ENCODE data around the gene NANOS2.

Gene NANOS2

GRCh38 chr19:45866400-45867176 lies 48.0 kb downstream of the NANOS2 start:
- DNase-seq, result no peak
- Histone ChIP-seq H3K4me3 (ENCODE audit: insufficient read depth in 1 of 2, low read depth in 1 of 2, low read length in 2 of 2) (no peak overlapping the region), H3K9ac (ENCODE audit: low read length) (no peak overlapping the region), H3K14ac (ENCODE audit: low read length in 2 of 2) (no peak overlapping the region), H2BK12ac (ENCODE audit: low read length in 2 of 2) (no peak overlapping the region), H3K27ac (ENCODE audit: low read length, poor library complexity, severe bottlenecking) (no peak overlapping the region), H4K91ac (ENCODE audit: low read length) (no peak overlapping the region), H3K4me1 (ENCODE audit: control insufficient read depth, insufficient read depth, low read depth, low read length) (peaks cover 7% of the 10 kb centered on the region), H3K27me3 (ENCODE audit: control insufficient read depth in 1 of 2, insufficient read depth in 1 of 2, low read length in 2 of 2) (peaks cover 33 to 46% of the 10 kb centered on the region in 2 experiments), H3K23ac (ENCODE audit: low read length in 2 of 2) (no peak overlapping the region), H3K36me3 (ENCODE audit: control insufficient read depth in 1 of 2, insufficient read depth in 2 of 2, low read depth in 1 of 2, low read length in 2 of 2) (no peaks in the 10 kb centered on the region), H3K9me3 (ENCODE audit: control insufficient read depth, low read length) (no peaks in the 10 kb centered on the region), H2BK15ac (ENCODE audit: low read depth, poor library complexity, severe bottlenecking) (no peak overlapping the region), H2AFZ (ENCODE audit: low read depth, low read length) (no peak overlapping the region), H2BK120ac (ENCODE audit: low read depth, low read length) (no peak overlapping the region), H3K4me2 (ENCODE audit: low read length, poor library complexity, severe bottlenecking) (no peak overlapping the region), H2BK5ac (ENCODE audit: low read depth, low read length, poor library complexity, severe bottlenecking) (no peak overlapping the region), H3K79me1 (replicated peaks; ENCODE audit: low read length, poor library complexity, severe bottlenecking) (no peaks in the 10 kb centered on the region), H2AK5ac (ENCODE audit: low read length, severe bottlenecking) (peak overlapping the region; percentile 41), H4K8ac (ENCODE audit: low read length) (no peak overlapping the region), H3K4ac (ENCODE audit: low read depth in 1 of 2, low read length in 2 of 2) (no peak overlapping the region), H3K18ac (ENCODE audit: low read depth in 1 of 2, low read length in 2 of 2) (no peak overlapping the region)
- 93% methylated on average over 6 of the region's 11 CpGs for WGBS

DNA sequence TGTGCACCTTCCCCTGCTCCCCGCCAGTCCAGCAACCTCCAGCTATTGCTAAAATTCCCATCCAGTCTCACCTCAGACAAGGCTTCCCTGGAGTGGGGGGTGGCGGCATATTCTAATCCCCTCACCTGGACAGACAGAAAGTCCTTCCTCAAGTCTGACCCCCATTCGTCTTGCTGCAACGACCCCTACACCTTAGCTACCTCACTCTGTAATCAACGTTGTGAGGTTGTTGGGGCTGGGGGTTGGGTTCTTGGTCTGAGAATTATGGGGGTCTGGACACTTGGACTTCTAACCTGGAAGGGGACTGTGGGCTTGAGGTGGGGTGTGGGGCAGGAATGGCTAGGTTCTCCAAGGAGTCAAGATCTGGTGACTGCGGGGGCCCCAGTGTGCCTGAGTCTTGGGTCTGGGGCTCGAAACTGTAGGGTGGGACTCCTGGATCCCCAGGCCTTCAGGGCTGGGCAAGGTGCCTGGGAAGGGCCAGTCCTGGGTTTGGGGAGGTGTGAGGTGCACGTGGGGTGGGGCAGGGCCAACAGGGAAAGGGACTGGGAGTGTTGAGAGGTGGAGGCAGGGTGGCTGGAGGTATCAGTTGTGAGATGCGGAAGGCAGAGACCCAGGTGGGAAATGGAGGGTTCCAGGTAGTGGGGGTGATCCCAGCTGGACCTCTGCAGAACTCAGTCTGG lies 49.2 kb downstream of the NANOS2 start:
- no peaks in the 10 kb centered on the region for H3K79me1 ChIP-seq (replicated peaks; ENCODE audit: low read length, poor library complexity, severe bottlenecking)
- no peak overlapping the region for H3K4me2 ChIP-seq (ENCODE audit: low read length, poor library complexity, severe bottlenecking)
- peaks cover 9% of the 10 kb centered on the region for H3K4me1 ChIP-seq (ENCODE audit: control insufficient read depth, insufficient read depth, low read depth, low read length)
- H3K36me3 ChIP-seq (ENCODE audit: control insufficient read depth in 1 of 2, insufficient read depth in 2 of 2, low read depth in 1 of 2, low read length in 2 of 2), result no peaks in the 10 kb centered on the region
- H4K8ac ChIP-seq (ENCODE audit: low read length), result no peak overlapping the region
- H3K9me3 ChIP-seq (ENCODE audit: control insufficient read depth, low read length), result no peaks in the 10 kb centered on the region
- H2BK120ac ChIP-seq (ENCODE audit: low read depth, low read length), result no peak overlapping the region
- WGBS, result 55% methylated on average over 6 of the region's 9 CpGs
- no peak overlapping the region for H3K9ac ChIP-seq (ENCODE audit: low read length)
- H3K4me3 ChIP-seq (ENCODE audit: insufficient read depth in 1 of 2, low read depth in 1 of 2, low read length in 2 of 2), result no peak overlapping the region
- no peak overlapping the region for H3K18ac ChIP-seq (ENCODE audit: low read depth in 1 of 2, low read length in 2 of 2)
- H2BK5ac ChIP-seq (ENCODE audit: low read depth, low read length, poor library complexity, severe bottlenecking), result no peak overlapping the region
- no peak overlapping the region for H2AFZ ChIP-seq (ENCODE audit: low read depth, low read length)
- H3K27me3 ChIP-seq (ENCODE audit: control insufficient read depth in 1 of 2, insufficient read depth in 1 of 2, low read length in 2 of 2), result peaks cover 33 to 46% of the 10 kb centered on the region in 2 experiments
- H3K14ac ChIP-seq (ENCODE audit: low read length in 2 of 2), result no peak overlapping the region
- H3K27ac ChIP-seq (ENCODE audit: low read length, poor library complexity, severe bottlenecking), result no peak overlapping the region
- no peak overlapping the region for H3K4ac ChIP-seq (ENCODE audit: low read depth in 1 of 2, low read length in 2 of 2)
- DNase-seq, result no peak
- H2BK15ac ChIP-seq (ENCODE audit: low read depth, poor library complexity, severe bottlenecking), result no peak overlapping the region
- H4K91ac ChIP-seq (ENCODE audit: low read length), result no peak overlapping the region
- no peak overlapping the region for H3K23ac ChIP-seq (ENCODE audit: low read length in 2 of 2)
- H2BK12ac ChIP-seq (ENCODE audit: low read length in 2 of 2), result no peak overlapping the region
- no peak overlapping the region for H2AK5ac ChIP-seq (ENCODE audit: low read length, severe bottlenecking)

GRCh38 chr19:45864629-45865082 lies 49.9 kb downstream of the NANOS2 start:
- no peak overlapping the region for H3K4ac ChIP-seq (ENCODE audit: low read depth in 1 of 2, low read length in 2 of 2)
- DNase-seq, result no peak
- H2BK15ac ChIP-seq (ENCODE audit: low read depth, poor library complexity, severe bottlenecking), result no peak overlapping the region
- H4K8ac ChIP-seq (ENCODE audit: low read length), result no peak overlapping the region
- no peak overlapping the region for H3K9ac ChIP-seq (ENCODE audit: low read length)
- peak overlapping the region in 1 of 2 experiments; percentile 30 for H3K4me3 ChIP-seq (ENCODE audit: insufficient read depth in 1 of 2, low read depth in 1 of 2, low read length in 2 of 2)
- WGBS, result 11% methylated on average over 12 of the region's 12 CpGs
- peaks cover 33 to 46% of the 10 kb centered on the region in 2 experiments for H3K27me3 ChIP-seq (ENCODE audit: control insufficient read depth in 1 of 2, insufficient read depth in 1 of 2, low read length in 2 of 2)
- no peaks in the 10 kb centered on the region for H3K79me1 ChIP-seq (replicated peaks; ENCODE audit: low read length, poor library complexity, severe bottlenecking)
- no peak overlapping the region for H2AFZ ChIP-seq (ENCODE audit: low read depth, low read length)
- H4K91ac ChIP-seq (ENCODE audit: low read length), result no peak overlapping the region
- H2BK12ac ChIP-seq (ENCODE audit: low read length in 2 of 2), result no peak overlapping the region
- peaks cover 9% of the 10 kb centered on the region for H3K4me1 ChIP-seq (ENCODE audit: control insufficient read depth, insufficient read depth, low read depth, low read length)
- no peak overlapping the region for H2BK120ac ChIP-seq (ENCODE audit: low read depth, low read length)
- no peaks in the 10 kb centered on the region for H3K9me3 ChIP-seq (ENCODE audit: control insufficient read depth, low read length)
- peak overlapping the region; percentile 57 for H3K4me2 ChIP-seq (ENCODE audit: low read length, poor library complexity, severe bottlenecking)
- no peak overlapping the region for H2AK5ac ChIP-seq (ENCODE audit: low read length, severe bottlenecking)
- H2BK5ac ChIP-seq (ENCODE audit: low read depth, low read length, poor library complexity, severe bottlenecking), result no peak overlapping the region
- no peak overlapping the region for H3K23ac ChIP-seq (ENCODE audit: low read length in 2 of 2)
- no peak overlapping the region for H3K18ac ChIP-seq (ENCODE audit: low read depth in 1 of 2, low read length in 2 of 2)
- H3K27ac ChIP-seq (ENCODE audit: low read length, poor library complexity, severe bottlenecking), result no peak overlapping the region
- H3K14ac ChIP-seq (ENCODE audit: low read length in 2 of 2), result no peak overlapping the region
- H3K36me3 ChIP-seq (ENCODE audit: control insufficient read depth in 1 of 2, insufficient read depth in 2 of 2, low read depth in 1 of 2, low read length in 2 of 2), result peaks cover 3% of the 10 kb centered on the region in 2 experiments
